Liver (tissue), 3 donors: Measurements from ENCODE around the gene DDX20.

Experiments used
- CTCF ChIP-seq: fragments of 150-350 bp; IDR thresholded peaks from 2 replicates; pipeline ENCODE4 v1.5.1; 2017; ENCODE audit warnings: improper control_type of control experiment, low read depth, low read length; ENCODE audit not compliant: missing input control
- SP1 ChIP-seq: IDR thresholded peaks from 2 replicates; pipeline ENCODE4 v1.6.1; 2018; ENCODE audit warnings: antibody characterized with exemption, mild to moderate bottlenecking
- donor health status: healthy.
- donor health status: healthy.

DNA sequence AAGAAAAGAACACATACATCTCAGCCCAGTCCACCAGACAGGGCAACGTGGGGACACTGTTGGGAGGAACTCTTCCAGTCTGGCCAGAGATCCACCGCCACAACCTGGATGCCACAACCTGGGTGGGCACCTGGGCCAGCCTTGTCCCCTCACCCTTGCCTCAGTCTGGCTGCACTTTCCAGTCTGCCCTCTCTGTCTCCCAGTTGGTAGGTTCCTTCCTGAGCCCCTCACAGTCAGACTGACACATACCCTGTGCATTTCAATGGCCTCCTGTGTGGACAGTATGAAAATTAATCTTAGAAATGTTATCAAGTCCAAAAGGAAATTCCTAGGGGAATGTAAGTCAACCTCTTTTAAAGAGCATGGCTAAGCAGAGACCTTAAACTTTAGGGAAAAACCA is 49.5 kb downstream of the DDX20 start:
- TF ChIP-seq CTCF = no peak
- no peak for TF ChIP-seq SP1
